ENCODE results near the gene BBX.

- no peak for TF ChIP-seq CTCF (IDR thresholded peaks at IDR 0.05; ENCODE audit: low read depth, low read length, missing input control)
- no peak for TF ChIP-seq JUND (IDR thresholded peaks at IDR 0.05)
- TF ChIP-seq YY1 (IDR thresholded peaks at IDR 0.05): no peak
- no peak for TF ChIP-seq TAF1 (conservative IDR thresholded peaks at IDR 0.05)
- no peak for TF ChIP-seq RAD21 (IDR thresholded peaks at IDR 0.05)
- TF ChIP-seq HNF4A (conservative IDR thresholded peaks at IDR 0.05): no peak
- no peak for TF ChIP-seq REST (IDR thresholded peaks at IDR 0.05)
Observed at GRCh38 chr3:107842940-107843339, 320.2 kb downstream of the BBX start.
